Amniotic epithelial cell (primary cell): ENCODE data around the gene SQSTM1.
"Not testable (repeated sequence)": the region's sequence is repeated elsewhere in the genome, so short reads cannot be mapped to it uniquely, and the experiment has no call there.

Experiments used
- DNase-seq: peaks from one replicate; pipeline ENCODE4 v3.0.0-alpha.2; 2010; ENCODE audit warnings: low read depth

SQSTM1 gene

DNA sequence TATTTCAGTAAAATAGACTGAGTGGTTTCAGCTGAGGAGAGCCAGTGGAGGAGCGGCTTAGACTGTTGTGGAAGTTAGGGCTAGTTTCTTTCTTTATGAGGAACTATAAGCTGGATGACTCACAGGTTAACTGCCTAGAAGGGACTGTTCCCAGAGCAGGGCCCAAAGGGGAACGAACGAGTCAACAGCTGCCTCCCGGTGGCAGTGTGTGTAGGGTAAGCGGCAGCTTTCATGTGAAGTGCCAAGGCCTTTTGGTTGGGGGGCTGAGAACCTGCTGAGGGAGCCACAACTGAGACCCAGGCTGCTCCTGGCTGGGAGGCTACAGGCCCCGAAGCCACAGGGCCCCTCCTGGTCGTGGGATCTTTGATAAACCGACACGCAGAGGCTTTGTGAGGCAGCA, 7.0 kb downstream of the SQSTM1 start:
- DNase-seq = peak; percentile 78

GRCh38 chr5:179828756-179829421, 8.2 kb downstream of the SQSTM1 start:
- DNase-seq = no peak

- DNase-seq = no peak
Observed at GRCh38 chr5:179829732-179830435, 9.2 kb downstream of the SQSTM1 start.

DNA sequence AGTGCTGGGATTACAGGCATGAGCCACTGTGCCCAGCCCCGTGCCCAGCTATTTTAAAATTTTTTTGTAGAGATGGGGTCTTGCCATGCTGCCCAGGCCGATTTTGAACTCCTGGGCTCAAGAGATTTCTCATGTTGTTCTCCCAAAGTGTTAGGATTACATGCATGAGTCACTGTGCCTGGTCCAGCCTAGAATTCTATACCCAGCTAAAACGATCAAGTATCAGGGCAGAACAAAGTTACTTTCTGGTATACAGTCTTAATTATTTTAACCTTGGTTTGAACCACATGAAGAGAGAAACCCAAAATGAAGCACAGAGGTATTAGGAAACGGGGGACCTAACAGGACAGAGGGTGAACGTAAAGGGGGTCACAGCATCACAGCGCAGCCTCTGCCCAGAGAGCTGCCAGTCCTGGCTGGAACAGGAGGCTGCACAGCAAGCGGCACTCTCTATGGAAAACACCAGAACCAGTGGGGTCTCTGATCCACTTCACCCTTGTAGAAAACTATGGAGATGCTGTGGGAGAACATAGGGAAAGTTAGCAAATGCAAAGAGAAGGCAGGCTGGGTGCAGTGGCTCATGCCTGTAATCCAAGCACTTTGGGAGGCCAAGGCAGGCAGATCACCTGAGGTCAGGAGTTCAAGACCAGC, 10.2 kb downstream of the SQSTM1 start:
- DNase-seq = no peak

GRCh38 chr5:179832039-179832745, 11.5 kb downstream of the SQSTM1 start:
- DNase-seq = no peak

- no peak for DNase-seq
Observed at GRCh38 chr5:179833056-179833708, 12.5 kb downstream of the SQSTM1 start.

- no peak for DNase-seq
Observed at GRCh38 chr5:179833709-179834070, 13.0 kb downstream of the SQSTM1 start.

GRCh38 chr5:179834120-179834519, 13.4 kb downstream of the SQSTM1 start:
- no peak for DNase-seq

GRCh38 chr5:179834871-179835270, 14.2 kb downstream of the SQSTM1 start:
- not testable (repeated sequence) for DNase-seq

GRCh38 chr5:179836225-179837019, 15.7 kb downstream of the SQSTM1 start:
- DNase-seq = peak; percentile 59

DNA sequence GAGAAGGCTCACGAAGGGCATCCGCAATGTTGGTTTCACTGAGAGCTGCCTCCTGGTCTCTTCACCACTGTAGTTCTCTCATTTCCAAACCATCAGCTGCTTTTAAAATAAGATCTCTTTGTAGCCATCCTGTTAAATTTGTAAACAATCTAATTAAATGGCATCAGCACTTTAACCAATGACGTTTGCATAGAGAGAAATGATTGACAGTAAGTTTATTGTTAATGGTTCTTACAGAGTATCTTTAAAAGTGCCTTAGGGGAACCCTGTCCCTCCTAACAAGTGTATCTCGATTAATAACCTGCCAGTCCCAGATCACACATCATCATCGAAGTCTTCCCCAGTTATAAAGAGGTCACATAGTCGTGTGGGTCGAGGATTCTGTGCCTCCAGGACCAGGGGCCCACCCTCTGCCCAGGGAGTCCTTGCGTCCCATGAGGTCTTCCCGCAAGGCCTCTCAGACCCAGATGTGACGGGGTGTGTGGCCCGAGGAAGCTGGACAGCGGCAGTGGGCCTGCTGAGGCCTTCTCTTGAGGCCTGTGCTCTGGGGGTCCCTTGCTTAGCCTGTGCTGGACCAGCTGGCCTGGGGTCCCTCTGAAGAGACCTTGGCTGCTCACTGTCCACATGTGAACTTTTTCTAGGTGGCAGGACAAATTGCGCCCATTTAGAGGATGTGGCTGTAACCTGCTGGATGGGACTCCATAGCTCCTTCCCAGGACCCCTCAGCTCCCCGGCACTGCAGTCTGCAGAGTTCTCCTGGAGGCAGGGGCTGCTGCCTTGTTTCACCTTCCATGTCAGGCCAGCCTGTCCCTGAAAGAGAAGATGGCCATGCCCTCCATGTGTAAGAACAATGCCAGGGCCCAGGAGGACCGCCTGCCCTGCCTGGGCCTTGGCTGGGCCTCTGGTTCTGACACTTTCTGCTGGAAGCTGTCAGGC, 16.6 kb downstream of the SQSTM1 start:
- DNase-seq = no peak

- peak; percentile 43 for DNase-seq
Observed at GRCh38 chr5:179839328-179840256, 18.9 kb downstream of the SQSTM1 start.

DNA sequence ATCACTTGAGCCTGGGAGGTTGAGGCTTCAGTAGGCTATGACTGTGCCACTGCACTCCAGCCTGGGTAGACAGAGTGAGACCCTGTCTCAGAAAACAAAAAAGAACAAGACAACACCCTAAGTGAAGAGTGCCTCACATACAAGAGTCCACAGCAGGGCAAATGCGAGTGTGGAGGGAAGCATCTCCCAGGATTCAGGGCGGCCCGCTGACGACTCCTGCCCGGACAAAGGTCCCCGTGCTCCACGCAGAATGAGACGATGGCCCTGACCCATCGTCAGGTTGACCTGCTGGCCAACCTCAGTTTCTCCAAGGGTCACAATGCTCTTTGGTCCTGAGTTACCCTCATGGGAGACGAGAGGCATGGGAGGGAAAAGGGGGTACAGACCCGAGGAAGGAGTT, 19.6 kb downstream of the SQSTM1 start:
- DNase-seq = no peak

DNA sequence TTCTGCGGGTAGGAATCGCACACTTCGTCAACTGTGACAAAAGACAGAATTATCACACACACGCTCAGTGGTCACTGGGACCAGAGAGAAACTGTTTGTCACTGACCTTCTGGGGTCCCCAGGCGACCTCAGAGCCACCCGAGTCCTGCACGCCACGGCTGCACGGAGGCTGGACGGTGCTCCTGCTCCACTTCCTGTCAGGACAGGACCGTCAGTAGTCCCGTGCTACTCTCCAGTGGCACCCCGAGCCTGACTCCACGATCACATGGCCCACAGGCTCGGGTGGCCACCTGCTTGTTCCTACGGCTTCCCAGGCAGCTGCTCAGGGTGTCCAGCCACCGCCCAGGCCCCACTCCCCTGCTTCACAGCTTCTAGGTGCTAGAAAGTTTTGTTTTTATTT, 20.1 kb downstream of the SQSTM1 start:
- DNase-seq = no peak

- no peak for DNase-seq
Observed at GRCh38 chr5:179841621-179842020, 20.9 kb downstream of the SQSTM1 start.

DNA sequence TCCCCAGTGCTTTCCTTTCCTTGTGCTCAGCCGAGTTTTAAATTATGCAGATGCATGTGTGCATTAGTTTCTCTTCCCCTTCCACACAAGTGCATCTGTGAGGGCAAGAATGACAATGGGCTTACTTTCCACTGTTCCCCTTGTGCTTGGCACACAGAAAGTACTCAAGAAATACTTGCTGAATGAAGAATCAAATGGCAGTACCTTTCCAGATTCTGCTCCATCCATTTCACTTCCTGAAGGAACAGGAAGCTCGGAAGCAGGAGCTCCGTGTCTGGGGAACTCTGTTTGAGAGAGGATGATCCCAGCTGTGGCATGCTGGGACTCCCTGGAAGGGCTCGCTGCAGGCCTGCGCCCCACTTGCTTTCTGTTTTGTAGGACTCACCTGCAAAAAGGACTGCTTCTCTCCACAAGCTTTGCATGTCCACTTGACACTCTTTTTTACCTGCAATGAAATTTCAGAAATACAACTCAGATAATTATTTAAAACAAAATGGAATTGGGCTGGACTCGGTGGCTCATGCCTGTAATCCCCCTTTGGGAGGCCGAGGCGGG, 32.4 kb downstream of the SQSTM1 start:
- DNase-seq = no peak

DNA sequence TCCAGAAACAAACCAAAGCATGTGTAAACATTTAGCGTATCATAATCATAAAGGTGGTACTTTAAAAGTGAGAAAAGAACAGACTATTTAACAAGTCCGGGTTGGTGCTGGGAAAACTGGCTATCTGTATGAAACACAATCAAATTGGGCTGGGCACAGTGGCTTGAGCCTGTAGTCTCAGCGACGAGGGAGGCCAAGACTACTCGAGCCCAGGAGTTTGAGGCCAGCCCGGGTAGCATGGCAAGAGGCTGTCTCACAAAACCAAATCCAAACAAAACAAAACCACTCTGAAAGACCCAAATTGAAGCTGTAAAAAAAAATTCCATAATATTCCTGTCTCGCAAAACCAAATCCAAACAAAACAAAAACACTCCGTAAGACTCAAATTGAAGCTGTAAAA, 33.7 kb downstream of the SQSTM1 start:
- DNase-seq = no peak

DNA sequence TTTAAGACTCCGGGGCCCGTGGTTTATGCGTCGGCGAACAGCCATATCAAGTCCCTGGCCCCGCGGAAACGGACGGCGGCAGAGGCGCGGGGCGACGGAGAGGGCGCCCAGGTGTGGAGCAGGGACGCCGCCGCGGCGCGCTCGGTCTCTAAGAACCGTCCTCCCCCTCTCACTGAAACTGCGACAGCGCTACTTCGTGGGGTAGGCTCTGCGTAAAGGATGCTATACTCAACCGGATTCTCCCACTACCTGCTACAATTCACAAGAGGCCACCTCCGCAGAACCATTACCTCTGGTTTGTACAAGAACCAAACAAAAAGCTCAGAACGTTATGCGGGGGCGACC, 37.5 kb downstream of the SQSTM1 start:
- DNase-seq = no peak
